ENCODE results near the gene MAD2L2. TPM values are rescaled to one million over a fixed set of nuclear protein-coding genes. Genes with fewer than 3 reads are reported as not detected.

The MAD2L2 gene
- total RNA-seq, 1 donor from 2014 or later = 54.2 TPM

- no peak for FAIRE-seq
These were observed 4.3 kb upstream of the MAD2L2 start for GRCh38 chr1:11685210-11685752.

GRCh38 chr1:11684070-11684469 lies 3.1 kb upstream of the MAD2L2 start:
- FAIRE-seq = no peak

More at GRCh38 chr1:11685210-11685752, 4.3 kb upstream of the MAD2L2 start:
- DNase-seq (ENCODE audit: low spot score in 2 of 2) = no peak

GRCh38 chr1:11682799-11683198 lies 1.9 kb upstream of the MAD2L2 start:
- no peak for DNase-seq (ENCODE audit: low spot score in 2 of 2)
- FAIRE-seq = no peak

More at GRCh38 chr1:11684070-11684469, 3.1 kb upstream of the MAD2L2 start:
- DNase-seq (ENCODE audit: low spot score in 2 of 2) = no peak

GRCh38 chr1:11682287-11682771 lies 1.4 kb upstream of the MAD2L2 start:
- no peak for FAIRE-seq

GRCh38 chr1:11680270-11681070 lies 478 bp downstream of the MAD2L2 start:
- FAIRE-seq = no peak
- peak in 1 of 2 donors; percentile 56 for DNase-seq (ENCODE audit: low spot score in 2 of 2)

More at GRCh38 chr1:11682287-11682771, 1.4 kb upstream of the MAD2L2 start:
- no peak for DNase-seq (ENCODE audit: low spot score in 2 of 2)

GRCh38 chr1:11678442-11678841 lies 2.5 kb downstream of the MAD2L2 start:
- FAIRE-seq (no peak), DNase-seq (ENCODE audit: low spot score in 2 of 2) (no peak)

- FAIRE-seq = no peak
- no peak for DNase-seq (ENCODE audit: low spot score in 2 of 2)
These were observed 4.4 kb downstream of the MAD2L2 start for GRCh38 chr1:11676386-11677103.

GRCh38 chr1:11675325-11675724 lies 5.6 kb downstream of the MAD2L2 start:
- no peak for DNase-seq (ENCODE audit: low spot score in 2 of 2)
- FAIRE-seq = no peak

GRCh38 chr1:11674488-11674887 lies 6.5 kb downstream of the MAD2L2 start:
- FAIRE-seq = no peak

GRCh38 chr1:11673089-11673769 lies 7.7 kb downstream of the MAD2L2 start:
- FAIRE-seq = no peak
- no peak for DNase-seq (ENCODE audit: low spot score in 2 of 2)

More at GRCh38 chr1:11674488-11674887, 6.5 kb downstream of the MAD2L2 start:
- DNase-seq (ENCODE audit: low spot score in 2 of 2) = no peak

- DNase-seq (ENCODE audit: low spot score in 2 of 2) (no peak), FAIRE-seq (no peak)
These were observed 9.2 kb downstream of the MAD2L2 start for GRCh38 chr1:11671544-11672286.

- no peak for FAIRE-seq
- no peak for DNase-seq (ENCODE audit: low spot score in 2 of 2)
These were observed 9.8 kb downstream of the MAD2L2 start for GRCh38 chr1:11671205-11671543.

- DNase-seq (ENCODE audit: low spot score in 2 of 2) = no peak
These were observed 10.2 kb downstream of the MAD2L2 start for GRCh38 chr1:11670747-11671146.

GRCh38 chr1:11668516-11668915 lies 12.4 kb downstream of the MAD2L2 start:
- no peak for DNase-seq (ENCODE audit: low spot score in 2 of 2)
- no peak for FAIRE-seq

More at GRCh38 chr1:11670747-11671146, 10.2 kb downstream of the MAD2L2 start:
- no peak for FAIRE-seq

- DNase-seq (ENCODE audit: low spot score in 2 of 2) (no peak), FAIRE-seq (no peak)
These were observed 16.4 kb downstream of the MAD2L2 start for GRCh38 chr1:11664336-11665065.

- FAIRE-seq (no peak), DNase-seq (ENCODE audit: low spot score in 2 of 2) (peak in 1 of 2 donors; percentile 3)
These were observed 19.8 kb downstream of the MAD2L2 start for GRCh38 chr1:11661103-11661502.

GRCh38 chr1:11659748-11660147 lies 21.2 kb downstream of the MAD2L2 start:
- FAIRE-seq = no peak
- no peak for DNase-seq (ENCODE audit: low spot score in 2 of 2)

GRCh38 chr1:11658542-11658941 lies 22.4 kb downstream of the MAD2L2 start:
- FAIRE-seq = no peak
- DNase-seq (ENCODE audit: low spot score in 2 of 2) = no peak

- DNase-seq (ENCODE audit: low spot score in 2 of 2) (no peak), FAIRE-seq (no peak)
These were observed 23.3 kb downstream of the MAD2L2 start for GRCh38 chr1:11657654-11658053.

Data from frontal cortex (tissue), 4 donors.